Muscle of back (tissue), 13 donors: ENCODE measurements around the gene APBB2. TPM values are rescaled to one million over a fixed set of nuclear protein-coding genes. Genes with fewer than 3 reads are reported as not detected.
A peak's percentile ranks its signal among the peaks of the same experiment; 100 is the strongest.

ENCODE experiments used
- DNase-seq, 3 donors: peaks; one replicate each; pipeline versions ENCODE4 v3.0.0 to v3.0.0-alpha.2; 2013
- long read RNA-seq, 9 donors: transcript quantifications; one replicate each; lab custom pipeline, GENCODE V29; 2026
- polyA plus RNA-seq, 10 donors: library from polyadenylated mRNA; unstranded; fragments of 120-200 nt; gene quantifications; one replicate each; pipeline ENCODE4 v1.2.1, GENCODE V29; 2013; ENCODE audit not compliant: insufficient read length in 10 of 10

The APBB2 gene
- polyA plus RNA-seq: 10 to 100 TPM; 29.5 to 55.5 (median 44.6) TPM
- long read RNA-seq, donor 1, partial matches to known transcripts: 0 of 2 reads
- long read RNA-seq, donor 1, other reads (novel, unspliced or antisense): 0 of 2 reads
- long read RNA-seq, donor 2, full-length matches to known transcripts: 4 of 4 reads
- long read RNA-seq, donor 2, partial matches to known transcripts: 0 of 4 reads
- long read RNA-seq, donor 2, other reads (novel, unspliced or antisense): 0 of 4 reads
- long read RNA-seq, donor 3: 0 reads
- long read RNA-seq, donor 4, partial matches to known transcripts: 0 of 1 reads
- long read RNA-seq, donor 4, other reads (novel, unspliced or antisense): 0 of 1 reads
- long read RNA-seq, donor 5, partial matches to known transcripts: 0 of 5 reads
- long read RNA-seq, donor 5, other reads (novel, unspliced or antisense): 0 of 5 reads
- long read RNA-seq, donor 6, partial matches to known transcripts: 0 of 3 reads
- long read RNA-seq, donor 6, other reads (novel, unspliced or antisense): 0 of 3 reads
- long read RNA-seq, donor 7, partial matches to known transcripts: 0 of 3 reads
- long read RNA-seq, donor 7, other reads (novel, unspliced or antisense): 0 of 3 reads
- long read RNA-seq, donor 8, partial matches to known transcripts: 5 of 7 reads
- long read RNA-seq, donor 8, other reads (novel, unspliced or antisense): 0 of 7 reads
- long read RNA-seq, donor 9: 0 reads

GRCh38 chr4:41214136-41214824 is at the start of gene APBB2:
Gene APBB2, minus strand, starts transcription at chr4:41214542. Its CDS starts 181,288 bp downstream, at chr4:41033254.
- peak; percentile 98 to 99 (median 98) for DNase-seq

GRCh38 chr4:41262198-41262597 is 47.9 kb upstream of the APBB2 start:
- no peak for DNase-seq

- no peak for DNase-seq
Measured at GRCh38 chr4:41260116-41260733, 45.9 kb upstream of the APBB2 start.

GRCh38 chr4:41258783-41259182 is 44.4 kb upstream of the APBB2 start:
- DNase-seq: peak; percentile 51 to 74 (median 55)

GRCh38 chr4:41257906-41258305 is 43.6 kb upstream of the APBB2 start:
- no peak for DNase-seq

GRCh38 chr4:41257257-41257901 is 43.0 kb upstream of the APBB2 start:
- peak; percentile 30 to 62 (median 31) for DNase-seq

GRCh38 chr4:41256740-41257256 is 42.5 kb upstream of the APBB2 start, which contains the start of gene UCHL1:
Gene UCHL1, plus strand, starts transcription at chr4:41256928. Its CDS starts 49 bp downstream, at chr4:41256977.
- DNase-seq: peak; percentile 48 to 79 (median 79)

- peak in 2 of 3 donors; percentile 22 to 29 for DNase-seq
Measured at GRCh38 chr4:41256131-41256739, 41.9 kb upstream of the APBB2 start.

GRCh38 chr4:41245983-41246382 is 31.6 kb upstream of the APBB2 start:
- DNase-seq: no peak

- DNase-seq: no peak
Measured at GRCh38 chr4:41241919-41242318, 27.6 kb upstream of the APBB2 start.

GRCh38 chr4:41236508-41236907 is 22.2 kb upstream of the APBB2 start:
- DNase-seq: no peak

GRCh38 chr4:41236032-41236431 is 21.7 kb upstream of the APBB2 start:
- DNase-seq: no peak

GRCh38 chr4:41232856-41233255 is 18.5 kb upstream of the APBB2 start:
- DNase-seq: no peak

GRCh38 chr4:41232406-41232805 is 18.1 kb upstream of the APBB2 start:
- no peak for DNase-seq

GRCh38 chr4:41227902-41228301 is 13.6 kb upstream of the APBB2 start:
- no peak for DNase-seq

GRCh38 chr4:41221850-41222645 is 7.7 kb upstream of the APBB2 start:
- no peak for DNase-seq

GRCh38 chr4:41219421-41219950 is 5.1 kb upstream of the APBB2 start:
- DNase-seq: no peak

- no peak for DNase-seq
Measured at GRCh38 chr4:41218703-41219102, 4.4 kb upstream of the APBB2 start.

- DNase-seq: no peak
Measured at GRCh38 chr4:41217374-41217773, 3.0 kb upstream of the APBB2 start.

GRCh38 chr4:41217020-41217333 is 2.6 kb upstream of the APBB2 start:
- peak in 1 of 3 donors; percentile 31 for DNase-seq
